HG03066 (cell line): ENCODE measurements around the gene TSSK3.

Experiments
- ATAC-seq: cut with Tn5 transposase; IDR thresholded peaks from one replicate; pipeline ENCODE4 v1.9.1; 2021; ENCODE audit warnings: low read depth; ENCODE audit not compliant: unreplicated experiment

TSSK3 gene, protein sequence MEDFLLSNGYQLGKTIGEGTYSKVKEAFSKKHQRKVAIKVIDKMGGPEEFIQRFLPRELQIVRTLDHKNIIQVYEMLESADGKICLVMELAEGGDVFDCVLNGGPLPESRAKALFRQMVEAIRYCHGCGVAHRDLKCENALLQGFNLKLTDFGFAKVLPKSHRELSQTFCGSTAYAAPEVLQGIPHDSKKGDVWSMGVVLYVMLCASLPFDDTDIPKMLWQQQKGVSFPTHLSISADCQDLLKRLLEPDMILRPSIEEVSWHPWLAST

DNA sequence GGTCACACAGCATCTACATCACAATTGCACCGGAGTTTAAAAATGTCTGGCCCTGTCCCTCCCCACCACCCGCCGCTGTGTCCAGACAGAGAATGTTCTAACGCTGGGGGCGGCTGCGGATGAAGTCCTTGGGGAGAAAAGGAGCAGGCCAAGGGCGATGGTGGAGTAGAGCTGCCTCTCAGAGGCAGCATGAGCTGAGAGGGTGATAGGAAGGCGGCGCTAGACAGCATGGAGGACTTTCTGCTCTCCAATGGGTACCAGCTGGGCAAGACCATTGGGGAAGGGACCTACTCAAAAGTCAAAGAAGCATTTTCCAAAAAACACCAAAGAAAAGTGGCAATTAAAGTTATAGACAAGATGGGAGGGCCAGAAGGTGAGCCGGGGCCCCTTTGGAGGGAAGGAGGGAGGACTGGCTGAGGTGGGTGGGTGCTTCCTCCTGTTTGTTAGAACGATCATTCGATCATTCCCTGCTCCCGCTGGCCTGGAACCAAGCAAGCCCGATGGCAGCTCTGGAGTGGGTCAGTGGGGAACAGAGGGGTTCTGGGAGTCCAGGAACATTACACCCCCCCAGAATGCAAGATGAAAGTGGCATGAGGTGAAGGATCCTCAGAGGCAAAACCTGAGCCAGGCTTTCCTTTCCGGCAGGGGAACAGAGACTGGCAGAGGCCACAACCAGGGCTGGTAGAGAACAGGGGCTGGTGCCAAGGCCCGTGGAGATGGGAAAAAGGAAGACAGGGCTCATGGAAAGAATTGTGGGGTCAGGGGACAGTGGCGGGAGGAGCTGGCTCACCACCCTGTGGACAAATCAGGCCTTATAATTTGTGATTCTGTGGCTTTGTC is at the start of gene TSSK3, which contains the start of gene FAM229A:
TSSK3 (plus strand) TSS at position 66 of the 840 bp plus-strand sequence; CDS start at position 229, 163 bp downstream.
FAM229A (minus strand) TSS at position 12 of the 840 bp plus-strand sequence. CDS start 394 bp downstream, outside the sequence.
- no peak for ATAC-seq

DNA sequence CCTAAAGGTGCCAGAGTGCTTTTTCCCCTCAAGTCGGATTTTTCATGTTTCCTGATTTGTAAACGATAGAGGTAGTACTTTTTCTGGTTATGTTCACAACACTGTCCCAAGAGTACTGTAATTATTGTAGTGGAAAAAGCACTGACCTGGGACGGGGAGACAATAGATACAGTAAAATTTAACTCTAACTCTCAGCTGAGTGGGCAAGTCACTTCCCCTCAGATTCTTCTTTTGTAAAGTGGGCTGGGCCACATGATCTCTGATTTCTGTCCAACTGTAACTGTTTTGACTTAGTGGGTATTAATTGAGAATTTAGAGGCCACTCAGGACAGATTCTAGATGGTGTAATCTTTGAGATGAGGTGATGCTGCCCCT is 45.4 kb upstream of the TSSK3 start:
- ATAC-seq, result no peak

DNA sequence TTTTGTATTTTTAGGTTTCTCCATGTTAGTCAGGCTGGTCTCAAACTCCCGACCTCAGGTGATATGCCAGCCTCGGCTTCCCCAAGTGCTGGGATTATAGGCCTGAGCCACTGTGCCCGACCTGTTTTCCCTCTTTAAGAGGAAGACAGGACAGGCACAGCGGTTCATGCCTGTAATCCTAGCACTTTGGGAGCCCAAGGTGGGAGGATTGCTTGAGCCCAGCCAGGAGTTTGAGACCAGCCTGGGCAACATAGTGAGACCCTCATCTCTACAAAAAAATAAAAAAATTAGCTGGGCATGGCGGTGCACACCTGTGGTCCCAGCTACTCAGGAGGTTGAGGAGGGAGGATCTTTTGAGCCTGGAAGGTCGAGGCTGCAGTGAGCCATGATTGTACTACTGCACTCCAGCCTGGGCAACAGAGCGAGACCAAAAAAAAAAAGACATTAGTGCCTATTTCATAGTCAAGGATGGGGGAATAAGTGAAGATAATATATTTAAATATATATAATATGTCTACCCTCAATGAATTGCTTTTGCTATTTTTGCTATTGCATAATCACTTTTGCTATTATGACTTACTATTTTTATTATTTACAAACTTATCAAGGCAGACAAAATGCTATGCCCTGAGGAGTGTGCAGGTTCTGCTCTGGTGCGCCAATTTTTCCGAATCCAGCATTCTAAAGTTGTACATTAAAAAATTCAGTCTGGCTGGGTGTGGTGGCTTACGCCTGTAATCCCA is 44.0 kb upstream of the TSSK3 start:
- ATAC-seq, result no peak

DNA sequence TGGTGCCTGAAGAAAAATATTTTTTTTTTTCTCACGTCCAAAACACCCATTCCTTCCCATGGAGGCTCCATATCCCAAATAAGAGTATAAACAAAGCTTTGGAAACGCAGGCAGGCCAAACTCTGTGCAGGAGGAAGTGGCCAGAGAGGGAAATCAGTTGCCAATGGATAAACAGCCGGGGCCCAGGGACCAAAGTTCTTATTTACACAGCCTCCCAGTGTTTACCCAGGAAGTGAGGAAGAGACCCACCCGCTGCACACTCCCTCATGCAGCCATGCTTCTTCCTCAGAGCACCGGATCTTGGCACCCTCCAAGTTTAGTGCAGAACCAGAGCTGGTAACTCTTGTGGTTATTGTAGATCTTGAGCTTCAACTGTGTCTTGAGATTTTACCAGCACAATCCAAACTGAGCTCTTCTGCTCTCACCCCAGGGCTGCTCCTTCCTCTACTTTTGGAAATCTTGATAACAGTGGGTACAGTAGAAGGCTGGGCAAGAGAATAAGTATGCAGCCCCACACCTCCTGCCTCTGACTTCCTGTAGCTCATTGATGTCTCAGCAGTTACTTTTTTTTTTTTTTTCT is 40.5 kb upstream of the TSSK3 start:
- ATAC-seq, result no peak

DNA sequence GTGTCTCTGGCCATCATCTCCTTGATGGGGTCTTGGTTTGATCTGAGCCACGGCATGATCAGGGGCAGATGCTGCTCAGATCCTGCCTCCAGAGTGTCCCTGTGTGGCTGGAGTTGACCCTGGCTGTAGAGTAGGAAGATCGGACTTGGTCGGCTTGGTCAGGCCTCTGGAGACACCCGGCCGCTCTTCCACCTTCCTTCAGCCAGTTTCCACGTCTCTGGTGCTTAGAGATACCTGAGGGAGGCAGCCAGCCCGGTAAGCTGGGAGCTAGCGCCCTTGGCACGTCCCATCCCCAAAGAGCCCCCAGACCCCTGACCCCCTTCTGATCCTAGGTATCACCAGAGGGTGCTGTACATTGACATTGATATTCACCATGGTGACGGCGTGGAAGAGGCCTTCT is 35.1 kb upstream of the TSSK3 start:
- no peak for ATAC-seq

DNA sequence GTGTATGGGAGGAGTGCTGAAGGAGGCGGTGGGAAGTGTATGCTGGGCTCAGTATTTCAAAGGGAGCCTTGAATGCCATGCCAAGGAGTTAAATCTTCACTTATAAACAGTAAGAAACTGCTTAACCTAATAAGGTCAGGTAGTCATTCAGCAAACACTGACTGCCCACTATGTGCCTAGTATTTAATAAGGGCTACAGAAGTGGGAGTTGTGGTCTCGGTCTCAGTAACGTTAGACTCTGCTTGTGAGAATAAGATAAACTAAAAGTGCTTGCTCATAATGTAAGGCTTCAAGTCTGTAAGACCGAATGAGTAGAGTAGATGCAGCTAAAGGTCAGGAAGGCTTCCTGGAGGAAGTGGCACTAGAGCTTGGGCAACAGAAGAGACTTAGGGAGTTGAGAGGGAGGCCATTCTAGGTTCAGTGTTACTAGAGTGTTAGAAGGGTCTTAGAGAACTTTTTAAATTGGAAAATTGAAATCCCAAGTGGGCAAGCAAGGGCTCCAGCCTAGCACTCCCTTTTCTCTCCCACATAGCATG is 32.3 kb upstream of the TSSK3 start:
- ATAC-seq, result no peak

DNA sequence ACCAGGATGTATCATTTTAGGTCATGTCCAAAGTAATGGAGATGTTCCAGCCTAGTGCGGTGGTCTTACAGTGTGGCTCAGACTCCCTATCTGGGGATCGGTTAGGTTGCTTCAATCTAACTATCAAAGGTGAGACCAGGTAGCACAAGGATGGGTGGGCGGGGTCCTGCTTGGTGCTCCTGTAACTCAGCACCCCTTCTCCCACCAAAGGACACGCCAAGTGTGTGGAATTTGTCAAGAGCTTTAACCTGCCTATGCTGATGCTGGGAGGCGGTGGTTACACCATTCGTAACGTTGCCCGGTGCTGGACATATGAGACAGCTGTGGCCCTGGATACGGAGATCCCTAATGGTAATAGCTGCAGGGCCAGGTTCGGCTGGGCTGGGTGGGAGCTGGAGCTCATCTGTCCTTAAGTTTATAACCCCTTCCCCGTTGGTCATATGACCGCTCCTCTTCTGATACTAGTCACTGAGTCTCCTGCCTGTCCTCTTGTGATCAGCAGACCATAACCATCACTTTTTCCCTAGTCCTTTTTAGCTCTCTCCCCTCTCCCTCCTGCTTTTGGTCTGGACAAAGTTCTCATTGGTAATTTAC is 31.7 kb upstream of the TSSK3 start:
- ATAC-seq, result no peak

DNA sequence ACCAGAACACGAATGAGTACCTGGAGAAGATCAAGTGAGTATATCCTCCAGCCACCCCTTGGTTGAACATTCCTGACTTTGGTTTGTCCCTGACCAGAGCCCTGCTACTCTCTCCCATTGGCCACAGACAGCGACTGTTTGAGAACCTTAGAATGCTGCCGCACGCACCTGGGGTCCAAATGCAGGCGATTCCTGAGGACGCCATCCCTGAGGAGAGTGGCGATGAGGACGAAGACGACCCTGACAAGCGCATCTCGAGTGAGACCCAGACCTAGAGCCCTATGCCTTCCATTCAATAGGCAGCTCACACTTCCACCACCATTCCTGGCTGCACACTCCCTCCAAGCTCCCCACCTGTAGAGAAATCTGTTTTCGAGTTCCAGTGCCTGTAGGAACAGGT is 30.8 kb upstream of the TSSK3 start:
- ATAC-seq, result no peak

DNA sequence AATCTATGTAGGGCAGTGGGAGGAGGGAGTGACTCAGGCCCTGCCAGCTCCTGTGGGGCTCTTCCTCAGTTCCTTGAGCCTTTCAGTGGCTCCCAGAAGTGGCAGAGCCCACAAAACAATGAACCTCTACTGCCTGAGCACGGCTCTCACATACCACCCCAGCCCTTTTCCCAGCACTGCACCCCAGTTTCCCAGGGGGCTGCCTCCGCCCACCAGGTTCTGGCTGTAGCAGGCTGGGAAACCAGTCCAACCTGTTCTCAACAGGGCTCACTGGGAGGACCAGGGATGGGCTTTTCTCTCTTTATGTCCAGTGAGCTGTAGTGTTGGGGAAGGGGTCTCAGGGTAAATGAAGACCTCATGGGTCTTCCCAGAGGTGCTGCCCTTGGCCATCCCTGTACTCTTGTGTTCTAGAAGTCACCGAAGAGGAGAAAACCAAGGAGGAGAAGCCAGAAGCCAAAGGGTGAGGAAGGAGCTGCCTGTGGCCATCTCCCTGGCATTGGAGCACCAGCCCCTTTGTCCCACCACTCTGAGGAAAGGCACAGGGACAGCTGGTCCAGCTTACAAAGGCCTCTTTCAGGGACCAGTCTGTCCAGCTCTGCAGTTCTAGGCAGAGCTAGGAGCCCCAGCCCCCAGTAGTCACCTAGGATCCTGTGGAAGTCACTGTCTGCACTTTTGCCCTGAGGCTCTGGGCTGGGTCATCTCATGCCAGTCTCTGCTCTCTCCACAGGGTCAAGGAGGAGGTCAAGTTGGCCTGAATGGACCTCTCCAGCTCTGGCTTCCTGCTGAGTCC is 29.9 kb upstream of the TSSK3 start:
- no peak for ATAC-seq

DNA sequence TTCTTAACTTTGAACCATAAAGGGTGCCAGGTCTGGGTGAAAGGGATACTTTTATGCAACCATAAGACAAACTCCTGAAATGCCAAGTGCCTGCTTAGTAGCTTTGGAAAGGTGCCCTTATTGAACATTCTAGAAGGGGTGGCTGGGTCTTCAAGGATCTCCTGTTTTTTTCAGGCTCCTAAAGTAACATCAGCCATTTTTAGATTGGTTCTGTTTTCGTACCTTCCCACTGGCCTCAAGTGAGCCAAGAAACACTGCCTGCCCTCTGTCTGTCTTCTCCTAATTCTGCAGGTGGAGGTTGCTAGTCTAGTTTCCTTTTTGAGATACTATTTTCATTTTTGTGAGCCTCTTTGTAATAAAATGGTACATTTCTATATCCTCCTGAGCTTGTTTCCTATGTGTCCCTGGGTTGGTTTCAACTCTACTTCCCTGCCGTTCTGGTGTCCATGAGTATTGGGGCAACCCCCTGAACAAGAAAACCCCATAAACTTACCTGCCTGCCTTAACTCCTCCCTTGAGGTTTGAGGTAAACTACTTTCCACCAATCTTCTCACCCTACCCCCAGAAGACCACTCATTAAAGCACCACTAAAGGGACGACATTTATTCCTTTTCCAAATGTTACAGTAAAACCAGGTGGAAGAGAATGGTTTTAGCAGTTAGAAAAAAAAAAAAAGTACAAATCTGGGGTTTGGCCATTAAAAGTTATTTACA is 28.9 kb upstream of the TSSK3 start:
- no peak for ATAC-seq

DNA sequence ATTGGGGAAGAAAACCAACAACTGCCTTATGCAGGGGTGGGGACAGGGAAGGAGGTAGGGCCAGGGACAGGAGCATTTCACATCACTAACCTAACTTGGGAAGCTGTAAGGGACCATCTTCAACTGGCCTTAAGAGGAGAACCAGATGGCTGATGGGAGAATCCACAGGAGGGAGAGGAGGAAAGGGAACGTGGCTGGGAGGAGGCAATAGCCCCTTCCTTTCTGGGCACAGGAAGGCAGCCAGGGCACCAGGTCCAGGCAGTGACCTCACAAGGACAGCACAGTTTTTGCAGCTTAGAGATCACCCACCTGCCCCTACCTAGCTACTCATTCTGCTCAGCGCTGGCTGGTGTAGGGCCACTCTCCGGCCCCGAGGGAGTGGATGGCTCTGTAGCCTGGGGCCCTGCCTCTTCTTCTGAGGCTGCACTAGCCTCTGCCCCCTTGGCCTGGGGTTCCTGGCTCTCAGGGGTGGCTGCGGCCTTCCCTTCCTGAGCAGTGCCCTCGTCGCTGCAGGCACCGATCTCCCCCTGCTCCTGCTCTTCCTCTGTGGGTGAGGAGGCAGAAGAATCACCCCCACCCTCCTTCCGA is 28.0 kb upstream of the TSSK3 start:
- ATAC-seq, result no peak

DNA sequence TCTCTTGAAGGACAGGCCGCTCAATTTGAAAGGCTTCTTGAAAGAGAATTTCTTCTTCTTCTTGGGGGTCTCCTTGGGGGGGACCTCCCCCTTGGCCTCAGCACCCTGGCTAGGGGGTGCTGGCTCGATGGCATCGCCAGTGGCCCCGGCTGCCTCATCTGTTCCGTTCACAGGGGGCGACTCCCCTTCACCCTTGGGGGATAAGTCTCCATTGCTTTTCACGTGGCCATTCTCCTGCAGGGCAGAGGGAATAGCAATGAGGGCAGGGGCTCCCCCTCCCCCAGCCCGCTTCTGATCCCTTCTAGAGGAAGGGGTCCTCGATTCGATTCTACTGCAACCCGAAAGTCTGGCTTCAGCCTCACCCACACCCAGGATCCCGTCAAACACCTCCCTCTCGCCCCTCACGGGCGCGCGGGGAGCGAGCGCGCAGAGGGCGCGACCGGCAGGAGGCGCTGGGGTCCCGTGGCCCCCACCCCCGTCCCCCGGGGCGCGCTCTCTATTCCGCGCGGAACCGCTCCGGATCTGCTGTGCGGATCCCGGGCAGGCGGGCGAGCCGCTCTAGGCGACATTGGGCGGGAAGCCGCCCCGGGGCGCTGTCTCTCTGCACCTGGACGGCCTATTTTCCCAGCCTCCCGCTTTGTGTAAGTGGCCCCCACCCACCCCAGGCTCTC is 27.3 kb upstream of the TSSK3 start:
- no peak for ATAC-seq

DNA sequence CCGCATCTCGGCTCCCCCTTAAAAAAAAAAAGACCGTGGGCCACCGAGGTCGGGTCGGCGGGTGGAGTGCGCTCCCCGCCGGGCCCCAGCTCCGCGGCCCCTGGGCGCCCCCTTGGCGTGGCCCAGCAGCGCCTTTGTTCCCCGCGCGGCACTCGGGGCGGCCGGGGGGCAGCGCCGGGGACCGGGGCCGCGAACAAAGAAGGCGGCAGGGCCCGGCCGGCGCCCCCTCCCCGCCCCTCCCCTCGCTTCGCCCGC is 26.9 kb upstream of the TSSK3 start:
- no peak for ATAC-seq

DNA sequence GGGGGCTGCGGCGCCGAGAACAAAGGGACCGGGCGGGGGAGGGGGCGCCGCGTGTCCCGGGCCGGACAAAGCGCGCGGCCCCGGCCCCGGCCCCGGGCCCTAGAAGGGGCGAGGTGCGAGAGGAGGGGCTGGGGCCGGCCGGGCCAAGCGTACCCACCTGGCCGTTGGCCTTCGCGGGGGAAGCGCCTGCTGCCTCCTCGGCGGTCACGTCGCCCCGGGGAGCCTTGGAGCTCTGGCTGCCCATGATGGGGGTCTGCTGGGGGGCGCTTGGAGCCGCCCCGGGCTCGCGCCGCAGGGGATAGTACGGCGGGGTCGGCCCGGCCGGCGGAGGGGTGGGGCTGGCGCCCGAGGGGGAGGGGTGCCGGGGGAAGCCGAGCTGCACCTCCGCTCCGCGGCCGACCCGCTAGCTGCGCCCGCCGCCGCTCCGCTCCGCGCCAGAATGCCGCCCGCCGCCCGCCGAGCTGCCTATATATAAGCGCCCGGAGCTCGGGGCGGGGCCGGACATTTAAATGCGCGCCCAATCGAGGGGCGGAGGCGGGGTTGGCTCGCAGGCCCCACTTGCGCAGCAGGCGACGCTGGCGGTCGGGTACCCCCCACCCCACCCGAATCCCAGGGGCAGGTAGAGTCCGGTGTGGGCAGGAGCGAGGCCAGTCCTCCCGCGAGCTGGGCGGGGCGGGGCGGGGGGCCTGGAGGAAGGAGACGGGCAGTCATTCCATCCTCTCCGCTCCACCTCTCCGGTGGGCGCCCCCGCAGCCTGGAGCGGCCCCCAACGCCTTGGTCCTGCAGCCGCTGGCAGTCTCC is 26.3 kb upstream of the TSSK3 start, which contains the start of gene MARCKSL1:
MARCKSL1 (minus strand) TSS at position 444 of the 801 bp plus-strand sequence; CDS start at position 244, 200 bp downstream.
- ATAC-seq, result no peak

DNA sequence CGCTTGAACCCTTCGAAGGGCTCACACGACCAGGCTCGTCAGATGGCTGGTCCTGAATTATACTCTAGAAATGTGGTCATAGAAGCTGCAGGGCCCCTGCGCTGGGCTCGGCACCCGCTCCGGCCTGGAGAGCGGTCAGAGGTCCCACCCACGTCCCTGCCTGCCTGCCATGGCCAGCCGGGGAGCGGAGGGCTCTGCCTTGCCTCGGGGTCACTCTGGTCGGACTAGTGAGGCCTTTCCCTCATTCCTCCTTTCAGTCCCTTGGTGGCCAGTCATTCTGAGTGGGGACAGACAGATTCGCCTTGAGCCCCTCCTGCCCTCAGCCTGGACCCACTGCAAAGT is 25.8 kb upstream of the TSSK3 start:
- ATAC-seq, result no peak

DNA sequence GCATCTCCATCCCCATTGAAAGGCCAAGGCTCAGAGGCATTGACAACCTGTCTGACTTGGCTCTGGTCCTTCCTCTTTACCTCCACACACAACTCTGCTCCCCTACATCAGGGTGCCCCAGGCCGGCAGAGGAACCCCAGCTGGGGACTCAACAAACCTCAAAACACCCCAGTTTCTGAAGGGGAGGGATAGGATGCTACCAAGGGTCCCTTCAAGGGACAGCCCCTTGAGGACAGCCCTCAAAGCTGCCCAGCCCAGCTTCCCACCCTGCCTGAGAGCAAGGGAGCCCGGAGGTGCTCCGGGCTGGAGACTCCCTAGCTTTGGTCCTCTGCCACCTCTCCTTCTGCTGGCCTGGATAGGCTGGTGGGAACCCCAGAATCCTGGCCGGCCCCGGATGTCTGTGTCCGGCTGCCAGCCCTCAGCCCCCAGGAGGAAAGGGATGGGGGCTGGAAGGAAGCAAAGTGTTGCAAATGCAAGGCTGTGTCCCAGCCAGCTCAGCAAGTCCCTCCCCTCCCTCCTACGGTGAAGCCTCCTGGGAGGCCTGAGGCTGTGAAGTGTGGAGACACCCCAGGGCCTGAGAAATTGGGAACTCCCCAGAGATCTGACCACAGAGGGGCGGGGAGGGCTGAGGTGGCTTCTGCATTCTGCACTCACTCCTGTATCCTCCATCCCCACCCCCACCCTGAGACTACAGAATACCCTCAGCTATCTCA is 25.2 kb upstream of the TSSK3 start:
- ATAC-seq, result no peak
